Measurements from ENCODE around the gene RGS1. TPM values are rescaled to one million over a fixed set of nuclear protein-coding genes. Genes with fewer than 3 reads are reported as not detected.

Gene RGS1
- total and polyA plus RNA-seq, 2 experiments from 2014 or later = not detected

- Histone ChIP-seq H2AFZ (no peak overlapping the region), H4K20me1 (replicated peaks; ENCODE audit: insufficient read depth) (no peaks in the 10 kb centered on the region), H3K27ac (ENCODE audit: low read depth) (no peak overlapping the region), H3F3A (replicated peaks; ENCODE audit: low read depth) (no peaks in the 10 kb centered on the region), H3K4me3 (no peak overlapping the region), H3K79me2 (replicated peaks; ENCODE audit: insufficient read depth) (no peaks in the 10 kb centered on the region), H3K4me1 (ENCODE audit: insufficient read depth) (peaks cover 11% of the 10 kb centered on the region; the same call in 1 of the 2 replicates), H3K9me2 (ENCODE audit: insufficient read depth) (no peaks in the 10 kb centered on the region), H3K36me3 (ENCODE audit: insufficient read depth) (no peaks in the 10 kb centered on the region), H3K27me3 (ENCODE audit: insufficient read depth) (no peaks in the 10 kb centered on the region), H3K4me2 (no peak overlapping the region)
- Mint-ChIP-seq H3K4me1 (peaks cover 22% of the 10 kb centered on the region; the same call in 2 of the 3 replicates), H3K9me3 (no peaks in the 10 kb centered on the region), H3K27ac (no peak overlapping the region), H3K36me3 (ENCODE audit: low read depth) (no peaks in the 10 kb centered on the region), H3K4me3 (no peak overlapping the region), H3K27me3 (ENCODE audit: insufficient read depth, low read depth, poor library complexity) (no peaks in the 10 kb centered on the region)
- TF ChIP-seq EZH2 (IDR thresholded peaks at IDR 0.05; ENCODE audit: low read depth, unreplicated experiment) (no peak), STAT1 (IDR thresholded peaks at IDR 0.05; ENCODE audit: unreplicated experiment) (no peak), EZH2phosphoT487 (IDR thresholded peaks at IDR 0.05; ENCODE audit: unreplicated experiment) (no peak), ZNF114 (CRISPR knock-in tag; IDR thresholded peaks at IDR 0.05) (no peak), ZNF331 (CRISPR knock-in tag; IDR thresholded peaks at IDR 0.05; ENCODE audit: low read depth) (no peak)
- ATAC-seq = no peak
- DNase-seq (ENCODE audit: low spot score) = no peak
Observed at GRCh38 chr1:192576190-192577144, 894 bp downstream of the RGS1 start.

GRCh38 chr1:192577145-192578140, 1.9 kb downstream of the RGS1 start:
- Mint-ChIP-seq H3K27ac (no peak overlapping the region), H3K4me3 (no peak overlapping the region), H3K9me3 (no peaks in the 10 kb centered on the region), H3K36me3 (ENCODE audit: low read depth) (no peaks in the 10 kb centered on the region), H3K4me1 (peaks cover 22% of the 10 kb centered on the region; the same call in 2 of the 3 replicates), H3K27me3 (ENCODE audit: insufficient read depth, low read depth, poor library complexity) (no peaks in the 10 kb centered on the region)
- Histone ChIP-seq H4K20me1 (replicated peaks; ENCODE audit: insufficient read depth) (no peaks in the 10 kb centered on the region), H3K9me2 (ENCODE audit: insufficient read depth) (no peaks in the 10 kb centered on the region), H3F3A (replicated peaks; ENCODE audit: low read depth) (no peaks in the 10 kb centered on the region), H3K79me2 (replicated peaks; ENCODE audit: insufficient read depth) (no peaks in the 10 kb centered on the region), H3K27me3 (ENCODE audit: insufficient read depth) (no peaks in the 10 kb centered on the region), H3K36me3 (ENCODE audit: insufficient read depth) (no peaks in the 10 kb centered on the region), H3K4me1 (ENCODE audit: insufficient read depth) (peaks cover 11% of the 10 kb centered on the region; the same call in 1 of the 2 replicates), H2AFZ (no peak overlapping the region), H3K27ac (ENCODE audit: low read depth) (no peak overlapping the region), H3K4me3 (no peak overlapping the region), H3K4me2 (no peak overlapping the region)
- ATAC-seq (no peak), DNase-seq (ENCODE audit: low spot score) (no peak)
- TF ChIP-seq CTCF (conservative IDR thresholded peaks at IDR 0.05; ENCODE audit: low read depth in 2 of 2) (no peak), JUNB (IDR thresholded peaks at IDR 0.05; ENCODE audit: unreplicated experiment) (no peak), EZH2 (IDR thresholded peaks at IDR 0.05; ENCODE audit: low read depth, unreplicated experiment) (no peak), ZNF114 (CRISPR knock-in tag; IDR thresholded peaks at IDR 0.05) (no peak)
- TF ChIP-seq, protein P1, sequence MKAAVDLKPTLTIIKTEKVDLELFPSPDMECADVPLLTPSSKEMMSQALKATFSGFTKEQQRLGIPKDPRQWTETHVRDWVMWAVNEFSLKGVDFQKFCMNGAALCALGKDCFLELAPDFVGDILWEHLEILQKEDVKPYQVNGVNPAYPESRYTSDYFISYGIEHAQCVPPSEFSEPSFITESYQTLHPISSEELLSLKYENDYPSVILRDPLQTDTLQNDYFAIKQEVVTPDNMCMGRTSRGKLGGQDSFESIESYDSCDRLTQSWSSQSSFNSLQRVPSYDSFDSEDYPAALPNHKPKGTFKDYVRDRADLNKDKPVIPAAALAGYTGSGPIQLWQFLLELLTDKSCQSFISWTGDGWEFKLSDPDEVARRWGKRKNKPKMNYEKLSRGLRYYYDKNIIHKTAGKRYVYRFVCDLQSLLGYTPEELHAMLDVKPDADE (IDR thresholded peaks at IDR 0.05) = no peak
- TF ChIP-seq, protein P2, sequence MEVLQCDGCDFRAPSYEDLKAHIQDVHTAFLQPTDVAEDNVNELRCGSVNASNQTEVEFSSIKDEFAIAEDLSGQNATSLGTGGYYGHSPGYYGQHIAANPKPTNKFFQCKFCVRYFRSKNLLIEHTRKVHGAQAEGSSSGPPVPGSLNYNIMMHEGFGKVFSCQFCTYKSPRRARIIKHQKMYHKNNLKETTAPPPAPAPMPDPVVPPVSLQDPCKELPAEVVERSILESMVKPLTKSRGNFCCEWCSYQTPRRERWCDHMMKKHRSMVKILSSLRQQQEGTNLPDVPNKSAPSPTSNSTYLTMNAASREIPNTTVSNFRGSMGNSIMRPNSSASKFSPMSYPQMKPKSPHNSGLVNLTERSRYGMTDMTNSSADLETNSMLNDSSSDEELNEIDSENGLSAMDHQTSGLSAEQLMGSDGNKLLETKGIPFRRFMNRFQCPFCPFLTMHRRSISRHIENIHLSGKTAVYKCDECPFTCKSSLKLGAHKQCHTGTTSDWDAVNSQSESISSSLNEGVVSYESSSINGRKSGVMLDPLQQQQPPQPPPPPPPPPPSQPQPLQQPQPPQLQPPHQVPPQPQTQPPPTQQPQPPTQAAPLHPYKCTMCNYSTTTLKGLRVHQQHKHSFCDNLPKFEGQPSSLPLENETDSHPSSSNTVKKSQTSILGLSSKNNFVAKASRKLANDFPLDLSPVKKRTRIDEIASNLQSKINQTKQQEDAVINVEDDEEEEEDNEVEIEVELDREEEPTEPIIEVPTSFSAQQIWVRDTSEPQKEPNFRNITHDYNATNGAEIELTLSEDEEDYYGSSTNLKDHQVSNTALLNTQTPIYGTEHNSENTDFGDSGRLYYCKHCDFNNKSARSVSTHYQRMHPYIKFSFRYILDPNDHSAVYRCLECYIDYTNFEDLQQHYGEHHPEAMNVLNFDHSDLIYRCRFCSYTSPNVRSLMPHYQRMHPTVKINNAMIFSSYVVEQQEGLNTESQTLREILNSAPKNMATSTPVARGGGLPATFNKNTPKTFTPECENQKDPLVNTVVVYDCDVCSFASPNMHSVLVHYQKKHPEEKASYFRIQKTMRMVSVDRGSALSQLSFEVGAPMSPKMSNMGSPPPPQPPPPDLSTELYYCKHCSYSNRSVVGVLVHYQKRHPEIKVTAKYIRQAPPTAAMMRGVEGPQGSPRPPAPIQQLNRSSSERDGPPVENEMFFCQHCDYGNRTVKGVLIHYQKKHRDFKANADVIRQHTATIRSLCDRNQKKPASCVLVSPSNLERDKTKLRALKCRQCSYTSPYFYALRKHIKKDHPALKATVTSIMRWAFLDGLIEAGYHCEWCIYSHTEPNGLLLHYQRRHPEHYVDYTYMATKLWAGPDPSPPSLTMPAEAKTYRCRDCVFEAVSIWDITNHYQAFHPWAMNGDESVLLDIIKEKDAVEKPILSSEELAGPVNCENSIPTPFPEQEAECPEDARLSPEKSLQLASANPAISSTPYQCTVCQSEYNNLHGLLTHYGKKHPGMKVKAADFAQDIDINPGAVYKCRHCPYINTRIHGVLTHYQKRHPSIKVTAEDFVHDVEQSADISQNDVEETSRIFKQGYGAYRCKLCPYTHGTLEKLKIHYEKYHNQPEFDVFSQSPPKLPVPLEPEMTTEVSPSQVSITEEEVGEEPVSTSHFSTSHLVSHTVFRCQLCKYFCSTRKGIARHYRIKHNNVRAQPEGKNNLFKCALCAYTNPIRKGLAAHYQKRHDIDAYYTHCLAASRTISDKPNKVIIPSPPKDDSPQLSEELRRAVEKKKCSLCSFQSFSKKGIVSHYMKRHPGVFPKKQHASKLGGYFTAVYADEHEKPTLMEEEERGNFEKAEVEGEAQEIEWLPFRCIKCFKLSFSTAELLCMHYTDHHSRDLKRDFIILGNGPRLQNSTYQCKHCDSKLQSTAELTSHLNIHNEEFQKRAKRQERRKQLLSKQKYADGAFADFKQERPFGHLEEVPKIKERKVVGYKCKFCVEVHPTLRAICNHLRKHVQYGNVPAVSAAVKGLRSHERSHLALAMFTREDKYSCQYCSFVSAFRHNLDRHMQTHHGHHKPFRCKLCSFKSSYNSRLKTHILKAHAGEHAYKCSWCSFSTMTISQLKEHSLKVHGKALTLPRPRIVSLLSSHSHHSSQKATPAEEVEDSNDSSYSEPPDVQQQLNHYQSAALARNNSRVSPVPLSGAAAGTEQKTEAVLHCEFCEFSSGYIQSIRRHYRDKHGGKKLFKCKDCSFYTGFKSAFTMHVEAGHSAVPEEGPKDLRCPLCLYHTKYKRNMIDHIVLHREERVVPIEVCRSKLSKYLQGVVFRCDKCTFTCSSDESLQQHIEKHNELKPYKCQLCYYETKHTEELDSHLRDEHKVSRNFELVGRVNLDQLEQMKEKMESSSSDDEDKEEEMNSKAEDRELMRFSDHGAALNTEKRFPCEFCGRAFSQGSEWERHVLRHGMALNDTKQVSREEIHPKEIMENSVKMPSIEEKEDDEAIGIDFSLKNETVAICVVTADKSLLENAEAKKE (CRISPR knock-in tag; IDR thresholded peaks at IDR 0.05) = no peak
